AG09309 (cell line): ENCODE measurements around the gene OR7D4.

Experiments
- DNase-seq: peaks from one replicate; pipeline ENCODE4 v3.0.0-alpha.2; 2010; ENCODE audit warnings: low read depth
- H3K4me3 ChIP-seq: 2 replicates; pipeline ENCODE4 v1.5.1; 2011; ENCODE audit warnings: mild to moderate bottlenecking, low read depth, low read length, moderate library complexity; ENCODE audit not compliant: control insufficient read depth
- CTCF ChIP-seq: IDR thresholded peaks from 2 replicates; pipeline ENCODE4 v1.5.1; 2011; ENCODE audit warnings: mild to moderate bottlenecking, low read depth, low read length, inconsistent platforms; ENCODE audit not compliant: insufficient read depth, control insufficient read depth; ENCODE audit errors: missing control alignments

Gene OR7D4

GRCh38 chr19:9161427-9161826, 58.0 kb downstream of the OR7D4 start:
- no peak for DNase-seq
- no peak for TF ChIP-seq CTCF
- no peak overlapping the region for H3K4me3 ChIP-seq
